Stromal cell of bone marrow (primary cell): ENCODE measurements around the gene RGS8.

Source experiments
- DNase-seq: peaks from one replicate; pipeline ENCODE4 v3.0.0-alpha.2; 2012; ENCODE audit warnings: low read depth

RGS8 gene

GRCh38 chr1:182671750-182672486 lies 12.5 kb downstream of the RGS8 start:
- DNase-seq = no peak

GRCh38 chr1:182670032-182670749 lies 14.2 kb downstream of the RGS8 start:
- no peak for DNase-seq

- DNase-seq = no peak
Observed at GRCh38 chr1:182669266-182669665, 15.1 kb downstream of the RGS8 start.

- no peak for DNase-seq
Observed at GRCh38 chr1:182668521-182669054, 15.8 kb downstream of the RGS8 start.

GRCh38 chr1:182667848-182668505 lies 16.4 kb downstream of the RGS8 start:
- DNase-seq = no peak

- no peak for DNase-seq
Observed at GRCh38 chr1:182666706-182667105, 17.7 kb downstream of the RGS8 start.

- no peak for DNase-seq
Observed at GRCh38 chr1:182664296-182664695, 20.1 kb downstream of the RGS8 start.

GRCh38 chr1:182662956-182663355 lies 21.4 kb downstream of the RGS8 start:
- DNase-seq = no peak

- no peak for DNase-seq
Observed at GRCh38 chr1:182662121-182662890, 22.1 kb downstream of the RGS8 start.

- no peak for DNase-seq
Observed at GRCh38 chr1:182658055-182658454, 26.3 kb downstream of the RGS8 start.

GRCh38 chr1:182656842-182657397 lies 27.5 kb downstream of the RGS8 start:
- no peak for DNase-seq

GRCh38 chr1:182653986-182654385 lies 30.4 kb downstream of the RGS8 start:
- no peak for DNase-seq

GRCh38 chr1:182652933-182653332 lies 31.5 kb downstream of the RGS8 start:
- no peak for DNase-seq

- no peak for DNase-seq
Observed at GRCh38 chr1:182651339-182651724, 33.1 kb downstream of the RGS8 start.

GRCh38 chr1:182650678-182651338 lies 33.6 kb downstream of the RGS8 start:
- DNase-seq = no peak

GRCh38 chr1:182649041-182649440 lies 35.3 kb downstream of the RGS8 start:
- DNase-seq = no peak

GRCh38 chr1:182646739-182647138 lies 37.6 kb downstream of the RGS8 start:
- no peak for DNase-seq

GRCh38 chr1:182644886-182645285 lies 39.5 kb downstream of the RGS8 start:
- no peak for DNase-seq

GRCh38 chr1:182643699-182644098 lies 40.7 kb downstream of the RGS8 start:
- DNase-seq = no peak

GRCh38 chr1:182642461-182642860 lies 41.9 kb downstream of the RGS8 start:
- no peak for DNase-seq

GRCh38 chr1:182641561-182641960 lies 42.8 kb downstream of the RGS8 start:
- no peak for DNase-seq
